HepG2 (cell line): ENCODE results near the gene PPP1R16B. TPM values are rescaled to one million over a fixed set of nuclear protein-coding genes. Genes with fewer than 3 reads are reported as not detected.

Experiments used
- ATF3 ChIP-seq: sonication (generic); formaldehyde crosslinking; IDR thresholded peaks from 2 replicates; pipeline ENCODE4 v1.4.0; 2020; ENCODE audit warnings: missing genetic modification reagents
- ATF6 ChIP-seq: sonication (generic); formaldehyde crosslinking; conservative IDR thresholded peaks from 2 replicates; pipeline ENCODE4 v1.4.0; 2020; ENCODE audit warnings: missing genetic modification reagents
- BORCS8-MEF2B ChIP-seq: sonication (generic); formaldehyde crosslinking; IDR thresholded peaks from 2 replicates; pipeline ENCODE4 v1.8.0; 2022; ENCODE audit warnings: mild to moderate bottlenecking, missing genetic modification reagents
- CREB3 ChIP-seq: sonication (generic); formaldehyde crosslinking; IDR thresholded peaks from 2 replicates; pipeline ENCODE4 v1.5.0; 2020; ENCODE audit warnings: missing genetic modification reagents
- ERF ChIP-seq: IDR thresholded peaks from 2 replicates; pipeline ENCODE4 v1.6.1; 2018; ENCODE audit warnings: missing biosample characterization, missing genetic modification reagents
- HNF4A ChIP-seq: sonication (generic); formaldehyde crosslinking; IDR thresholded peaks from 2 replicates; pipeline ENCODE4 v1.4.0; 2020; ENCODE audit warnings: missing genetic modification reagents
- ISX ChIP-seq: sonication (generic); formaldehyde crosslinking; conservative IDR thresholded peaks from 2 replicates; pipeline ENCODE4 v1.5.0; 2020; ENCODE audit warnings: missing genetic modification reagents
- KLF16 ChIP-seq, 2 experiments: sonication (generic) in 1 of 2; formaldehyde crosslinking in 1 of 2; IDR thresholded peaks; 2 replicates each; pipeline versions ENCODE4 v1.6.1 to v1.8.0; 2016 to 2023; ENCODE audit warnings: missing genetic modification reagents in 2 of 2, missing compliant biosample characterization in 1 of 2
- MEF2D ChIP-seq: sonication (generic); formaldehyde crosslinking; IDR thresholded peaks from 2 replicates; pipeline ENCODE4 v1.5.1; 2020; ENCODE audit warnings: mild to moderate bottlenecking, missing genetic modification reagents
- PPARG ChIP-seq: conservative IDR thresholded peaks from 2 replicates; pipeline ENCODE4 v1.6.1; 2016; ENCODE audit warnings: missing biosample characterization, missing genetic modification reagents
- SIN3B ChIP-seq: fragments of 150-350 bp; IDR thresholded peaks from 2 replicates; pipeline ENCODE4 v1.6.1; 2014; ENCODE audit warnings: low read length
- SMYD3 ChIP-seq: sonication (generic); formaldehyde crosslinking; IDR thresholded peaks from 2 replicates; pipeline ENCODE4 v1.8.1; 2023; ENCODE audit warnings: mild to moderate bottlenecking, missing genetic modification reagents
- TGIF2 ChIP-seq: IDR thresholded peaks from 2 replicates; pipeline ENCODE4 v1.6.1; 2016; ENCODE audit warnings: control low read depth, missing compliant biosample characterization
- ZBTB26 ChIP-seq: IDR thresholded peaks from 2 replicates; pipeline ENCODE4 v1.6.1; 2016; ENCODE audit warnings: missing compliant biosample characterization, missing genetic modification reagents, borderline replicate concordance
- ZNF232 ChIP-seq: sonication (generic); formaldehyde crosslinking; IDR thresholded peaks from 2 replicates; pipeline ENCODE4 v1.4.0; 2020; ENCODE audit warnings: missing genetic modification reagents, borderline replicate concordance
- ZNF468 ChIP-seq: sonication (generic); formaldehyde crosslinking; IDR thresholded peaks from 2 replicates; pipeline ENCODE4 v1.8.0; 2022; ENCODE audit warnings: mild to moderate bottlenecking, moderate library complexity, missing genetic modification reagents
- ZNF564 ChIP-seq: sonication (generic); formaldehyde crosslinking; IDR thresholded peaks from 2 replicates; pipeline ENCODE4 v1.8.1; 2023; ENCODE audit warnings: mild to moderate bottlenecking, missing genetic modification reagents
- ZNF7 ChIP-seq: IDR thresholded peaks from 2 replicates; pipeline ENCODE4 v1.6.1; 2016; ENCODE audit warnings: missing biosample characterization, missing genetic modification reagents
- ZZZ3 ChIP-seq: sonication (generic); formaldehyde crosslinking; IDR thresholded peaks from 2 replicates; pipeline ENCODE4 v1.4.0; 2020; ENCODE audit warnings: missing genetic modification reagents, mild to moderate bottlenecking, borderline replicate concordance
- polyA plus RNA-seq, 8 experiments: library from polyadenylated mRNA; depleted of rRNA in 3 of 8; stranded (reverse) in 7 of 8; unstranded in 1 of 8; fragments of >200 nt; fragmentation: Illumina TruSeq in 4 of 8; extraction: Trizol in 4 of 8; gene quantifications; 2 replicates each; pipeline versions ENCODE4 v1.2.1 to v1.2.3, GENCODE V29; 2011 to 2016; ENCODE audit warnings: low read depth in 4 of 8, missing spikeins in 1 of 8, mixed read lengths in 1 of 8; ENCODE audit not compliant: insufficient read depth in 1 of 8
- total RNA-seq, 5 experiments: library from RNA; depleted of rRNA; stranded (reverse); fragments of >200 nt; fragmentation: Illumina TruSeq; extraction: Trizol; gene quantifications; 2 replicates each; pipeline ENCODE4 v1.2.3, GENCODE V29; 2016; ENCODE audit warnings: low read depth in 1 of 5
- TF ChIP-seq, protein P1 (sequence below): sonication (generic); formaldehyde crosslinking; IDR thresholded peaks from 2 replicates; pipeline ENCODE4 v1.4.0; 2020; ENCODE audit warnings: mild to moderate bottlenecking, missing genetic modification reagents
- TF ChIP-seq, protein P2 (sequence below): IDR thresholded peaks from 2 replicates; pipeline ENCODE4 v1.6.1; 2016; ENCODE audit warnings: low read depth, missing genetic modification reagents, missing compliant biosample characterization

Gene PPP1R16B
- total and polyA plus RNA-seq, 2 of the 13 experiments (the other 11 are each of a cell fraction or from before 2014, with no cell fraction given) = 0.02 to 0.11 TPM

DNA sequence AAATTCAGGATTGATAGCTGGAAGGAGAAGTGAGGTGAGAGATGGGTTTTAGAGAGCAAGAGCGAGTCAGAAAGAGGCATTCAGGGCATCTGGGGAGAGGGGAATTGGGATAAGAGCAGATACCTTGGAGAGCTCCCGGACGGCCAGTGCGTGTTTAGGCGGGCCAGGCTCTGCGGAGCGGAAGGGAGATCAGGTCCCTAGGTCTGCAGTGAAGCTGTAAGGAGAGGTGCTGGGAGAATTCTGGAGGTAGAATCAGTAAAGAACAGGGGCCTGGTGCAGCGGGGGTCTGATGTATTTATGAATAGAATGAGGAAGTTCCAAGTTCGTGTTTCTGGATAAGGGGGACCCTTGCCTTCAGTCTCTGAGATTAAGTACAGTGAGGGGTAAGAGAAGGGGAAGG, 73.4 kb downstream of the PPP1R16B start (continued):
- TF ChIP-seq ZNF564 (CRISPR knock-in tag) (0 out of 2 replicates have a peak, but pooled peaks have one; percentile 57), ZNF468 (CRISPR knock-in tag) (0 out of 2 replicates have a peak, but pooled peaks have one; percentile 57), TGIF2 (no peak), SMYD3 (CRISPR knock-in tag) (0 out of 2 replicates have a peak, but pooled peaks have one; percentile 53), ZNF7 (CRISPR knock-in tag) (peak; percentile 27; the same call in 1 of the 2 replicates), BORCS8-MEF2B (CRISPR knock-in tag) (peak; percentile 59; the same call in 1 of the 2 replicates), KLF16 (CRISPR knock-in tag; IDR thresholded peaks at IDR 0.05) (0 out of 4 replicates have a peak, but pooled peaks of 1 of the 2 experiments have one; percentile 57), ISX (0 out of 2 replicates have a peak, but pooled peaks have one; percentile 47), ERF (0 out of 2 replicates have a peak, but pooled peaks have one; percentile 55), ZNF232 (peak; percentile 93; the same call in 1 of the 2 replicates), SIN3B (no peak), HNF4A (CRISPR knock-in tag) (no peak), PPARG (peak; percentile 44; the same call in 1 of the 2 replicates), ATF6 (CRISPR knock-in tag) (0 out of 2 replicates have a peak, but pooled peaks have one; percentile 50), ATF3 (CRISPR knock-in tag) (no peak), MEF2D (CRISPR knock-in tag) (no peak), ZZZ3 (no peak), CREB3 (CRISPR knock-in tag) (0 out of 2 replicates have a peak, but pooled peaks have one; percentile 39), ZBTB26 (peak; percentile 72; the same call in 1 of the 2 replicates)
- TF ChIP-seq, protein P1, sequence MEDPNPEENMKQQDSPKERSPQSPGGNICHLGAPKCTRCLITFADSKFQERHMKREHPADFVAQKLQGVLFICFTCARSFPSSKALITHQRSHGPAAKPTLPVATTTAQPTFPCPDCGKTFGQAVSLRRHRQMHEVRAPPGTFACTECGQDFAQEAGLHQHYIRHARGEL (CRISPR knock-in tag) = no peak
- TF ChIP-seq, protein P2, sequence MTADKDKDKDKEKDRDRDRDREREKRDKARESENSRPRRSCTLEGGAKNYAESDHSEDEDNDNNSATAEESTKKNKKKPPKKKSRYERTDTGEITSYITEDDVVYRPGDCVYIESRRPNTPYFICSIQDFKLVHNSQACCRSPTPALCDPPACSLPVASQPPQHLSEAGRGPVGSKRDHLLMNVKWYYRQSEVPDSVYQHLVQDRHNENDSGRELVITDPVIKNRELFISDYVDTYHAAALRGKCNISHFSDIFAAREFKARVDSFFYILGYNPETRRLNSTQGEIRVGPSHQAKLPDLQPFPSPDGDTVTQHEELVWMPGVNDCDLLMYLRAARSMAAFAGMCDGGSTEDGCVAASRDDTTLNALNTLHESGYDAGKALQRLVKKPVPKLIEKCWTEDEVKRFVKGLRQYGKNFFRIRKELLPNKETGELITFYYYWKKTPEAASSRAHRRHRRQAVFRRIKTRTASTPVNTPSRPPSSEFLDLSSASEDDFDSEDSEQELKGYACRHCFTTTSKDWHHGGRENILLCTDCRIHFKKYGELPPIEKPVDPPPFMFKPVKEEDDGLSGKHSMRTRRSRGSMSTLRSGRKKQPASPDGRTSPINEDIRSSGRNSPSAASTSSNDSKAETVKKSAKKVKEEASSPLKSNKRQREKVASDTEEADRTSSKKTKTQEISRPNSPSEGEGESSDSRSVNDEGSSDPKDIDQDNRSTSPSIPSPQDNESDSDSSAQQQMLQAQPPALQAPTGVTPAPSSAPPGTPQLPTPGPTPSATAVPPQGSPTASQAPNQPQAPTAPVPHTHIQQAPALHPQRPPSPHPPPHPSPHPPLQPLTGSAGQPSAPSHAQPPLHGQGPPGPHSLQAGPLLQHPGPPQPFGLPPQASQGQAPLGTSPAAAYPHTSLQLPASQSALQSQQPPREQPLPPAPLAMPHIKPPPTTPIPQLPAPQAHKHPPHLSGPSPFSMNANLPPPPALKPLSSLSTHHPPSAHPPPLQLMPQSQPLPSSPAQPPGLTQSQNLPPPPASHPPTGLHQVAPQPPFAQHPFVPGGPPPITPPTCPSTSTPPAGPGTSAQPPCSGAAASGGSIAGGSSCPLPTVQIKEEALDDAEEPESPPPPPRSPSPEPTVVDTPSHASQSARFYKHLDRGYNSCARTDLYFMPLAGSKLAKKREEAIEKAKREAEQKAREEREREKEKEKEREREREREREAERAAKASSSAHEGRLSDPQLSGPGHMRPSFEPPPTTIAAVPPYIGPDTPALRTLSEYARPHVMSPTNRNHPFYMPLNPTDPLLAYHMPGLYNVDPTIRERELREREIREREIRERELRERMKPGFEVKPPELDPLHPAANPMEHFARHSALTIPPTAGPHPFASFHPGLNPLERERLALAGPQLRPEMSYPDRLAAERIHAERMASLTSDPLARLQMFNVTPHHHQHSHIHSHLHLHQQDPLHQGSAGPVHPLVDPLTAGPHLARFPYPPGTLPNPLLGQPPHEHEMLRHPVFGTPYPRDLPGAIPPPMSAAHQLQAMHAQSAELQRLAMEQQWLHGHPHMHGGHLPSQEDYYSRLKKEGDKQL (CRISPR knock-in tag) = no peak
